HepG2 (cell line): ENCODE results near the gene MEX3A. TPM values are rescaled to one million over a fixed set of nuclear protein-coding genes. Genes with fewer than 3 reads are reported as not detected.

Source experiments
- FOXA1 ChIP-seq, 2 experiments: fragments of 450-650 bp in 1 of 2; sonication (generic) in 1 of 2; formaldehyde crosslinking in 1 of 2; IDR thresholded peaks; 2 replicates each; pipeline versions ENCODE4 v1.4.0 to v1.6.1; 2016 to 2020; ENCODE audit warnings: missing genetic modification reagents in 1 of 2
- FUBP1 ChIP-seq: sonication (generic); formaldehyde crosslinking; IDR thresholded peaks from 2 replicates; pipeline ENCODE4 v1.5.1; 2020; ENCODE audit warnings: missing genetic modification reagents, mild to moderate bottlenecking, borderline replicate concordance
- GATAD1 ChIP-seq: IDR thresholded peaks from 2 replicates; pipeline ENCODE4 v1.6.1; 2016; ENCODE audit warnings: missing genetic modification reagents, missing compliant biosample characterization
- NFAT5 ChIP-seq: sonication (generic); formaldehyde crosslinking; IDR thresholded peaks from 2 replicates; pipeline ENCODE4 v1.4.0; 2020; ENCODE audit warnings: missing genetic modification reagents
- PRMT3 ChIP-seq: sonication (generic); formaldehyde crosslinking; IDR thresholded peaks from 2 replicates; pipeline ENCODE4 v1.8.1; 2022; ENCODE audit warnings: low read depth, mild to moderate bottlenecking, moderate library complexity, missing genetic modification reagents, borderline replicate concordance
- SMARCC2 ChIP-seq: fragments of 450-650 bp; IDR thresholded peaks from 2 replicates; pipeline ENCODE4 v1.6.1; 2017; ENCODE audit warnings: antibody characterized with exemption, mild to moderate bottlenecking
- ZMYM4 ChIP-seq: sonication (generic); formaldehyde crosslinking; IDR thresholded peaks from 2 replicates; pipeline ENCODE4 v1.8.1; 2023; ENCODE audit warnings: mild to moderate bottlenecking, missing genetic modification reagents
- ZNF18 ChIP-seq: sonication (generic); formaldehyde crosslinking; IDR thresholded peaks from 2 replicates; pipeline ENCODE4 v1.8.0; 2022; ENCODE audit warnings: mild to moderate bottlenecking, missing genetic modification reagents; ENCODE audit not compliant: insufficient replicate concordance
- ZNF24 ChIP-seq: fragments of 450-650 bp; IDR thresholded peaks from 2 replicates; pipeline ENCODE4 v1.6.1; 2017; ENCODE audit warnings: antibody characterized with exemption, mild to moderate bottlenecking
- ZNF460 ChIP-seq: sonication (generic); formaldehyde crosslinking; IDR thresholded peaks from 2 replicates; pipeline ENCODE4 v1.5.1; 2020; ENCODE audit warnings: missing genetic modification reagents, mild to moderate bottlenecking, borderline replicate concordance
- ZNF644 ChIP-seq: IDR thresholded peaks from 2 replicates; pipeline ENCODE4 v1.6.1; 2016; ENCODE audit warnings: low read depth
- ZNF788 ChIP-seq: sonication (generic); formaldehyde crosslinking; IDR thresholded peaks from 2 replicates; pipeline ENCODE4 v1.5.0; 2020; ENCODE audit warnings: mild to moderate bottlenecking, missing genetic modification reagents, borderline replicate concordance
- polyA plus RNA-seq, 8 experiments: library from polyadenylated mRNA; depleted of rRNA in 3 of 8; stranded (reverse) in 7 of 8; unstranded in 1 of 8; fragments of >200 nt; fragmentation: Illumina TruSeq in 4 of 8; extraction: Trizol in 4 of 8; gene quantifications; 2 replicates each; pipeline versions ENCODE4 v1.2.1 to v1.2.3, GENCODE V29; 2011 to 2016; ENCODE audit warnings: low read depth in 4 of 8, missing spikeins in 1 of 8, mixed read lengths in 1 of 8; ENCODE audit not compliant: insufficient read depth in 1 of 8
- total RNA-seq, 5 experiments: library from RNA; depleted of rRNA; stranded (reverse); fragments of >200 nt; fragmentation: Illumina TruSeq; extraction: Trizol; gene quantifications; 2 replicates each; pipeline ENCODE4 v1.2.3, GENCODE V29; 2016; ENCODE audit warnings: low read depth in 1 of 5
- TF ChIP-seq, protein P1 (sequence below): sonication (generic); formaldehyde crosslinking; IDR thresholded peaks from 2 replicates; pipeline ENCODE4 v1.5.1; 2020; ENCODE audit warnings: mild to moderate bottlenecking, missing genetic modification reagents, borderline replicate concordance

Gene MEX3A
- total and polyA plus RNA-seq, 2 of the 13 experiments (the other 11 are each of a cell fraction or from before 2014, with no cell fraction given), result 7.6 to 9.1 TPM

DNA sequence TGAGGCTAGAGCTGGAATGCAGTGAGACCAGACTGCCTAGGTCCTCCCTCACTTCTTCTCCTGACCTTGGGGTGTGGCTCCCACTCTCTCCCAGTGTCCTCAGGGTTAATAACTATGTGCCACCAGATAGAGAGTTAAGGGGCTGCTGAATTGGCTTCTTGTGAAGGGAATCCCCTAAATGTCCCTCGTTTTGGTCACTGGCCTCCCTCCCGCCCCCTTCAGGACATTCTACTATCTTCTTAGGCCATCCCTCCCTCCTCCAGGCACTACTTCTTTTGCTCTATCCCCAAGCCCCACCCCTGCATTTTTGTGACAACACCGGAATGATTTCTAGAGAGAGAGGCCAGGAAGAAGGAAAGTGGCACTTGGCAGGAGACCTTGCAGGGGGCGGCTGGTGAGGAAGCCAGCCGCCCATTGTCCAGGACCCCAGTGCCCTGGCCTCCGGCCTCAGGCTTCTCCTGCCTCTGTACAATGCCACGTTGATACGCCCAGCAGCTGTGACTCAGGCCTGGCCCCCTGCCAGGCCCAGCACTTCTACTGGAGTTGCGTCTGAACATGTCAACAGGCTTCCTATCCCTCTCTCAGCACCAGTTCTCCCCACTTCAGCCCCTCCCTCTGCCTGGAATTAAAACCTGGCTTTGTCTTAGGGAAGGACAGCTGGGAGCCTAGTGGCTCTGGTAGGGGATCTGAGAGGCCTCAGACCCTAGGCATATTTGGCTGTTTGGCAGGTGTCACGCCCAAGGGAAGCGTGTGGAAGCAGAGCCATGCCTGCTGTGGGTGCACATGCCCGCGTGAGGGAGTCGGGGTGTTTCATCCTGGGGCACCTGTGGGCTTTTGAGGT lies 41.3 kb upstream of the MEX3A start (continued):
- TF ChIP-seq ZNF24 (no peak), ZNF460 (no peak), SMARCC2 (no peak), ZNF18 (CRISPR knock-in tag) (peak; percentile 16), PRMT3 (CRISPR knock-in tag) (no peak), ZMYM4 (CRISPR knock-in tag) (peak; percentile 42; the same call in 1 of the 2 replicates), FUBP1 (CRISPR knock-in tag) (no peak), ZNF788 (CRISPR knock-in tag) (peak; percentile 30; the same call in 1 of the 2 replicates), GATAD1 (CRISPR knock-in tag) (peak; percentile 24; the same call in 1 of the 2 replicates), FOXA1 (IDR thresholded peaks at IDR 0.05) (no peak), FOXA1 (CRISPR knock-in tag; IDR thresholded peaks at IDR 0.05) (peak; percentile 77), NFAT5 (CRISPR knock-in tag) (no peak), ZNF644 (0 out of 2 replicates have a peak, but pooled peaks have one; percentile 47)
- TF ChIP-seq, protein P1, sequence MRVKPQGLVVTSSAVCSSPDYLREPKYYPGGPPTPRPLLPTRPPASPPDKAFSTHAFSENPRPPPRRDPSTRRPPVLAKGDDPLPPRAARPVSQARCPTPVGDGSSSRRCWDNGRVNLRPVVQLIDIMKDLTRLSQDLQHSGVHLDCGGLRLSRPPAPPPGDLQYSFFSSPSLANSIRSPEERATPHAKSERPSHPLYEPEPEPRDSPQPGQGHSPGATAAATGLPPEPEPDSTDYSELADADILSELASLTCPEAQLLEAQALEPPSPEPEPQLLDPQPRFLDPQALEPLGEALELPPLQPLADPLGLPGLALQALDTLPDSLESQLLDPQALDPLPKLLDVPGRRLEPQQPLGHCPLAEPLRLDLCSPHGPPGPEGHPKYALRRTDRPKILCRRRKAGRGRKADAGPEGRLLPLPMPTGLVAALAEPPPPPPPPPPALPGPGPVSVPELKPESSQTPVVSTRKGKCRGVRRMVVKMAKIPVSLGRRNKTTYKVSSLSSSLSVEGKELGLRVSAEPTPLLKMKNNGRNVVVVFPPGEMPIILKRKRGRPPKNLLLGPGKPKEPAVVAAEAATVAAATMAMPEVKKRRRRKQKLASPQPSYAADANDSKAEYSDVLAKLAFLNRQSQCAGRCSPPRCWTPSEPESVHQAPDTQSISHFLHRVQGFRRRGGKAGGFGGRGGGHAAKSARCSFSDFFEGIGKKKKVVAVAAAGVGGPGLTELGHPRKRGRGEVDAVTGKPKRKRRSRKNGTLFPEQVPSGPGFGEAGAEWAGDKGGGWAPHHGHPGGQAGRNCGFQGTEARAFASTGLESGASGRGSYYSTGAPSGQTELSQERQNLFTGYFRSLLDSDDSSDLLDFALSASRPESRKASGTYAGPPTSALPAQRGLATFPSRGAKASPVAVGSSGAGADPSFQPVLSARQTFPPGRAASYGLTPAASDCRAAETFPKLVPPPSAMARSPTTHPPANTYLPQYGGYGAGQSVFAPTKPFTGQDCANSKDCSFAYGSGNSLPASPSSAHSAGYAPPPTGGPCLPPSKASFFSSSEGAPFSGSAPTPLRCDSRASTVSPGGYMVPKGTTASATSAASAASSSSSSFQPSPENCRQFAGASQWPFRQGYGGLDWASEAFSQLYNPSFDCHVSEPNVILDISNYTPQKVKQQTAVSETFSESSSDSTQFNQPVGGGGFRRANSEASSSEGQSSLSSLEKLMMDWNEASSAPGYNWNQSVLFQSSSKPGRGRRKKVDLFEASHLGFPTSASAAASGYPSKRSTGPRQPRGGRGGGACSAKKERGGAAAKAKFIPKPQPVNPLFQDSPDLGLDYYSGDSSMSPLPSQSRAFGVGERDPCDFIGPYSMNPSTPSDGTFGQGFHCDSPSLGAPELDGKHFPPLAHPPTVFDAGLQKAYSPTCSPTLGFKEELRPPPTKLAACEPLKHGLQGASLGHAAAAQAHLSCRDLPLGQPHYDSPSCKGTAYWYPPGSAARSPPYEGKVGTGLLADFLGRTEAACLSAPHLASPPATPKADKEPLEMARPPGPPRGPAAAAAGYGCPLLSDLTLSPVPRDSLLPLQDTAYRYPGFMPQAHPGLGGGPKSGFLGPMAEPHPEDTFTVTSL (CRISPR knock-in tag), result peak; percentile 33; the same call in 1 of the 2 replicates
